Measurements from ENCODE around the gene PLOD2.

DNA sequence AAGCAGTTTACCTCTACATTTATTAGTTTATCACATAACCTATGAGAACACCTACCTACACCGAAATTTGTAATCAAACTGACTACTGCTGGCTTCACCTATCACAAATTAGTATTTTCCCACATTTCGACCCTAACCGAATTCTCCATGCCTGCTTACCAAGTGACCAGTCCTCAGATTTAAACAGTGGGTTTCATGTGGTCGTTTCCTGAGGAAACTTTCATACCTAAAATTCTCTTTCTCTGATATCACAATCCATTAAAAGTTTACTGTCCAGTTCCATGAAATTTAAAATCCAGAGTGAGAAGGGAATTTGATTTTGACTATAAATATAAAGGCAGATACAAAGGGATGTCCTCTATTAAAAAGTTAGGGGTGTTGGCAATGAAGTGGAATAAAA, 1.9 kb downstream of the PLOD2 start:
- TF ChIP-seq, protein P1, sequence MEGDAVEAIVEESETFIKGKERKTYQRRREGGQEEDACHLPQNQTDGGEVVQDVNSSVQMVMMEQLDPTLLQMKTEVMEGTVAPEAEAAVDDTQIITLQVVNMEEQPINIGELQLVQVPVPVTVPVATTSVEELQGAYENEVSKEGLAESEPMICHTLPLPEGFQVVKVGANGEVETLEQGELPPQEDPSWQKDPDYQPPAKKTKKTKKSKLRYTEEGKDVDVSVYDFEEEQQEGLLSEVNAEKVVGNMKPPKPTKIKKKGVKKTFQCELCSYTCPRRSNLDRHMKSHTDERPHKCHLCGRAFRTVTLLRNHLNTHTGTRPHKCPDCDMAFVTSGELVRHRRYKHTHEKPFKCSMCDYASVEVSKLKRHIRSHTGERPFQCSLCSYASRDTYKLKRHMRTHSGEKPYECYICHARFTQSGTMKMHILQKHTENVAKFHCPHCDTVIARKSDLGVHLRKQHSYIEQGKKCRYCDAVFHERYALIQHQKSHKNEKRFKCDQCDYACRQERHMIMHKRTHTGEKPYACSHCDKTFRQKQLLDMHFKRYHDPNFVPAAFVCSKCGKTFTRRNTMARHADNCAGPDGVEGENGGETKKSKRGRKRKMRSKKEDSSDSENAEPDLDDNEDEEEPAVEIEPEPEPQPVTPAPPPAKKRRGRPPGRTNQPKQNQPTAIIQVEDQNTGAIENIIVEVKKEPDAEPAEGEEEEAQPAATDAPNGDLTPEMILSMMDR (IDR thresholded peaks at IDR 0.05): no peak
- no peak for TF ChIP-seq EZH2 (IDR thresholded peaks at IDR 0.05)
